Measurements from ENCODE around the gene CLIC1.

CLIC1 gene

DNA sequence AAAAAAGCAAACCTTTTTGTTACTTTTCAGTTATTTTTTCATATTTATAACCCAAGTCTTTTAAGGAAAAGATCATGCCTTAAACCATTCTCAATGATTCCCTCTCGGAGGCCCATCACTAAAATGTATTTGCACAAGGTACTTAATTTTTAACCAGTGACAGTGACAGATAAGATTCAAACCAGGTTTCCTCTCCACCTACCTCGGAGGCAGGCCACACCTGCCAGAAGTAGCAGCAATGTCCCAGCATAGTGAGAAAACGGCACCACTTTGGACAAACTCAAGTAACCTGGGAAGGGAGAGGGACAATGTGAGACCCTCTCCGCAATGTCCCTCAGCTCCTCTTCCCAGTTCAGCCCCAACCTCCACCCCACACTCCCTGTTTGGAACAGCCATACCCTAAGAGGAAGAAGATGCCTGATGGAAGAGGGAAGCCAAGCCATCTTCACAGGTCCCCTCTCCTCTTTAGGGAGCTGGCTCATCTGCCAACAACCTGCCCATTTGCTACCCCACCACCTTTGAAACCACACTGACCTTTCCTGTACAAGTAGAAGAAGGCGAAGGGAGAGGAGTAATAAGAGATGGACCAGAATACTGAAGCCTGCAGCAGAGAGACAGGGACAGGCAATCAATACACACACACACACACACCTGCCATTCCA, 35.5 kb downstream of the CLIC1 start:
- DNase-seq, result no peak

DNA sequence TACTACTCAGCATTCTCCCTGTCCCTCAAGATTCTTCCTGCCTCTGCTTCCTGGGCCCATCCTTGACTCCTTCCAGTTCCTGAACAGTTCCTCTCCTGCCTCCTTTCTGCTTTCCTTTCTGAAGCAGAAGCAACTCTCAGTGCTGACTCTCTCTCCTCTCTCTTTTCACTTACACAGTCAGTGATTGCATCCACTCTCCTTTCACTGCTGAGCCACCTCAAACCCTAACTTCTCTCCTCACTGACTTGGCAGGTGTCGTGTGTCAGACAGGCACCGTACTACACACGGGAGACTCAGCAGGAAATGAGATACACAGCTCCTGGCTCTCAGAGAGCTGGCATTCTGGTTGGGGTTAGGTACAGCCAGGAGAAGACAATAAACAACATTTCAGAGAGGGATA, 38.8 kb downstream of the CLIC1 start:
- DNase-seq, result no peak

GRCh38 chr6:31693535-31693934, 42.8 kb downstream of the CLIC1 start:
- DNase-seq, result no peak

GRCh38 chr6:31692886-31693285, 43.4 kb downstream of the CLIC1 start:
- no peak for DNase-seq

DNA sequence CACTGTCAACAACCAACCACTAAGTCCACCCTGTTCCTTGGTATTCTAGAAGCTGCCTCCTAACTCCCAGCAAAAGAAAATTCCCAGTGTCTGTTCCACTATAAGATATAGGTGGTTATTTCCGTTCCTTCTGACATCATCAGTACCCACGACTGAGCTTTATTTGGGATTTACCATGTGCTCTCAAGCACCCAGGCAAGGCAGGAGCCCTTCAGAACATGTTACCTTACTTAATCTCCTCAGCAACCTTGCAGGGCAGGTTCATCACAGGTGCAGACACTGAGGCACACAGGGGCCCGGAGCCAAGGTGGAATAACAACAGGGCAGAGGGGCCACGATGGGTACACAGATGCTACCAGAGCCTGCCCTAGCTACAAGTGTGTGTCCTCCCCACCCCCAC, 44.0 kb downstream of the CLIC1 start:
- no peak for DNase-seq

DNA sequence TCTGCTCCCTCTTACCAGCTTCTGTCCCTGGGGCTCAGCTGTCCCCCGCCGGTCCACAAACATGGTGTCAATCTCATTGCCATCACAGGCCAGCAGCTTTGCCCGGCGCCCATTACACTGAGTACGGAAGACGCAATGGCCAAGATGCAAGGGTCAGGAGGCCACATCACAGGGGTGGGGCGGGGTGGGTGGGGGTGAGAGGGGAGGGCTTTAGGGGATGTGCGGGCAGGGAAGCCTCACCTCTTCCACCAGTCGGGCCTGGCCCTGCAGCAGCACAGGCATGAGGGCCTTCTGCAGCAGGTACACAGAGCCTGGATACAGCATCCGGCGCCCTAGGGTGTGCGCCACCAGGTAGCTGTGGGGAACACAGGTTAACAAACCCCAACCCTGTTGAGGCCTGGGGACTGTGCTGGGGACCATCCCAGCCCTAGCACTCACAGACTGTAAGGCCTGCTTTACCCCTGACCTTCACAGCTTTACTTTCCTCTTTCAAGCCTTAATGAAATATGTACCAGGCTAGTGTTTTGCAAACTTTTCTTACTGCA, 44.7 kb downstream of the CLIC1 start:
- DNase-seq, result no peak

- no peak for DNase-seq
Observed at GRCh38 chr6:31691078-31691463, 45.3 kb downstream of the CLIC1 start.

DNA sequence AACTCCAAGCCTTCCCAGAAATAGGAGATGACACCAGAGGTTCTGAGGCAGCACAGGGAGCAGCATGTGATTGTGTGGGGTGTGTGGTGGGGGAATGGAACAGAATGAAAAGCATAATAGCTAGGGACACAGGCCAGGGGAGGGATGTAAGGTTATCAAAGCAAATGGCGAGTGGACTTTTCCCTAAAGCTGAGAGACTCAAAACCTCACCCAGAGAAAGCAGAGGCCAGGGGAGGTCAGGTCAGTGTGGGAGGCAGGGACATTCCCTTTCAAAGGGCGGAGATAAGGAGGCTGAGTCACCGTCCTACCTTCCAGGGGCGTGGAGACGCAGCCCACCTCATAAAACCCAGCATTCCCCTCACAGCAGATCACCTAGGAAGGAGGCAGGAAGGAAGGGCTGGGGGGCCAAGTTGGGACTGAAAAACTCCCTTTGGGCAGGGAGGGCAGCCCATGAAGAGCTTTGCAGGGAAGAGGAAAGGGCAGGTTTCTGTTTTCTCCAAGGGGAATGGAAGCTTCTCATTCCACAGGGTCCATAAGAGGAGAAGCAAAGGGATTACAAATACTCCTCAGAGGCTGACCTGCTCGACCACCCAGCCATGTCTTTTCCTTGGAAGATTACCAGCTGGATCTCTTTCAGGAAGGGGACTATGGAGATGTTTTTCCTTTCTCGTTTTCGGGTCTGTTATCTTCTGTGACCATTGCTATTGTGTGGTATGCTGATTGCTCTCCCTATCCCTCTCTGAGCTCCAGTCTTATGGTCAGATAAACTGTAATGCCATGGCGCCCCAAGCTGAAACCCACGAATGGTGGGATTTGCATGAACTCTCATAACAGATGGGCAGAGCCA, 45.9 kb downstream of the CLIC1 start:
- no peak for DNase-seq

- DNase-seq, result no peak
Observed at GRCh38 chr6:31689249-31690110, 46.9 kb downstream of the CLIC1 start.

GRCh38 chr6:31687860-31688693, 48.3 kb downstream of the CLIC1 start:
- DNase-seq, result no peak

DNA sequence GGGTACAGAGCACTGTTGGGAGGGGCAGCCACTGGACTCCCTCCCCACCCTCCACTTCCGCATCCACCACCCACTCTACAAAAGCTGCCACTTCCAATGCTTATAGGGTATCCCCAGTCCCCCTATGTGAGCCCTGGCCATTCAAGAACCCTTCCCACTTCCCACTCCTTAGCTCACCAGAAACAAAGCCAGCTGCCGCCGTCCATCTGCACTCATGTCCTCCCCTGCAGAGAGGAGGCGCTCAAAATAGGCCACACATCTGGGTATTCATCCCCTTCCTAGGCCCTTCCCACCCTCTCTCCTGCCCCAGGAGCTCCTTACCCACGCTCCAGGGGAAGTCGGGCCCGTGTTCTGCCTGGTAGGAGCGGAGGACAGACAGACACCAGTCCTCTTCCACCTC, 49.0 kb downstream of the CLIC1 start:
- DNase-seq, result no peak

DNA sequence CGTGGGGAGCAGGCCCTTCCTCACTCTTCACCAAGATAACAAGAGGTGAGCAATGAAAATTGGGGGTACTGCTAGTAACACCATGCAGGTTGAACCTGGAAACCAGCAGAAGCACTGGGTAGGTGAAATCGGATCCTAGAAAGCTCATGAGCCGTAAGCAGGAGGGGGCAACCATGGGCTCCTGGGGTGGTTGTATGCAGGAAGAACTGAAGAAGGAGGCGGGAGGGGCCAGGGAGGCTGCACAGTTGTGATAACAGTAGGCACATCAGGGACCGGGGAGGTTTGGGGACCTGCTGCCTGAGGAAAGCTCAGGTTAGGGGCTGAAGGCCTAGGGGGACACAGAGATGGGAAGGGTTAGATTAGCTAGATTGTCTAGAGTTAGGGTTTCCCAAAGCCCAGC, 49.8 kb downstream of the CLIC1 start:
- no peak for DNase-seq

DNA sequence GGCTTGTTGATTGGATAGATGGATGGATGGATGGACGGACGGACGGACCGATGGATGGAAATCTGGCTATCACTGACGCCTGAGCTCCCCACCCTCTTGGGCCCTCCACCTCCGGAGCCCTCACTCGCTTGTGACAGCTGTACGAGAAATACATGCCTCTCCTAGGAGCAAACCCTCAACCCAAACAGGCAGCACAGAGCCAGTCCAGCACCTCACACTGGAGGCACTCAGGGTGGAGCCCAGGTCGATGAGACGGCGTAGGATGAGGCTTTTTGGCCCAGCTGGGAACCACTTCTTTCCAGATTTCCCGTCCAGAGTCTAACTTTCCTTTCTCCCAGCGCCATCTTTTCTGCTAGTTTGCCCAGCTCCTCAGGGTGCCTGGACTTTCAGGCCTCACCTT, 52.7 kb downstream of the CLIC1 start:
- no peak for DNase-seq

- DNase-seq, result peak; percentile 47
Observed at GRCh38 chr6:31681135-31681671, 55.1 kb downstream of the CLIC1 start.

Data from HCEC 1CT (cell line).